HG03520 (cell line): ENCODE data around the gene OTOL1.
A peak's percentile ranks its signal among the peaks of the same experiment; 100 is the strongest.

Source experiments
- ATAC-seq: cut with Tn5 transposase; IDR thresholded peaks from one replicate; pipeline ENCODE4 v1.9.1; 2021; ENCODE audit warnings: mild to moderate bottlenecking, moderate library complexity; ENCODE audit not compliant: unreplicated experiment

The OTOL1 gene

GRCh38 chr3:161496508-161496907 lies at the start of gene OTOL1:
Gene OTOL1 (plus strand): TSS chr3:161496808. CDS start chr3:161496808, 0 bp downstream.
- no peak for ATAC-seq

- ATAC-seq = no peak
Measured at GRCh38 chr3:161449785-161450184, 46.8 kb upstream of the OTOL1 start.

- no peak for ATAC-seq
Measured at GRCh38 chr3:161452179-161452578, 44.4 kb upstream of the OTOL1 start.

GRCh38 chr3:161454615-161455014 lies 42.0 kb upstream of the OTOL1 start:
- no peak for ATAC-seq

- no peak for ATAC-seq
Measured at GRCh38 chr3:161455962-161456361, 40.6 kb upstream of the OTOL1 start.

GRCh38 chr3:161462138-161462537 lies 34.5 kb upstream of the OTOL1 start:
- no peak for ATAC-seq

GRCh38 chr3:161471211-161471610 lies 25.4 kb upstream of the OTOL1 start:
- no peak for ATAC-seq

GRCh38 chr3:161474139-161474538 lies 22.5 kb upstream of the OTOL1 start:
- ATAC-seq = no peak

- no peak for ATAC-seq
Measured at GRCh38 chr3:161474741-161475140, 21.9 kb upstream of the OTOL1 start.

GRCh38 chr3:161475206-161475605 lies 21.4 kb upstream of the OTOL1 start:
- no peak for ATAC-seq

- no peak for ATAC-seq
Measured at GRCh38 chr3:161475905-161476304, 20.7 kb upstream of the OTOL1 start.

- no peak for ATAC-seq
Measured at GRCh38 chr3:161484226-161484625, 12.4 kb upstream of the OTOL1 start.

- ATAC-seq = peak; percentile 41
Measured at GRCh38 chr3:161488284-161488683, 8.3 kb upstream of the OTOL1 start.

- ATAC-seq = peak; percentile 98
Measured at GRCh38 chr3:161489395-161489794, 7.2 kb upstream of the OTOL1 start.

GRCh38 chr3:161490845-161491244 lies 5.8 kb upstream of the OTOL1 start:
- peak; percentile 39 for ATAC-seq

- ATAC-seq = no peak
Measured at GRCh38 chr3:161498259-161498921, 1.8 kb downstream of the OTOL1 start.

- ATAC-seq = no peak
Measured at GRCh38 chr3:161500068-161500796, 3.6 kb downstream of the OTOL1 start.

GRCh38 chr3:161503271-161503670 lies 6.7 kb downstream of the OTOL1 start:
- ATAC-seq = no peak

- ATAC-seq = peak; percentile 79
Measured at GRCh38 chr3:161508852-161509477, 12.4 kb downstream of the OTOL1 start.

GRCh38 chr3:161510510-161511260 lies 14.1 kb downstream of the OTOL1 start:
- ATAC-seq = no peak

GRCh38 chr3:161523916-161524315 lies 27.3 kb downstream of the OTOL1 start:
- ATAC-seq = no peak
